ENCODE results near the gene C1QTNF1. TPM values are rescaled to one million over a fixed set of nuclear protein-coding genes. Genes with fewer than 3 reads are reported as not detected.
A peak's percentile ranks its signal among the peaks of the same experiment; 100 is the strongest.

The C1QTNF1 gene
- total and polyA plus RNA-seq, 5 donors from 2014 or later = not detected

GRCh38 chr17:79011451-79012147, 12.4 kb upstream of the C1QTNF1 start:
- peak overlapping the region in 1 of 3 donors; percentile 97 for H3K27ac Mint-ChIP-seq
- ATAC-seq (ENCODE audit: low read depth in 2 of 2) (no peak), DNase-seq (no peak)
- peak overlapping the region; percentile 44 to 96 (median 86) for H3K4me3 Mint-ChIP-seq
- H3K4me1 Mint-ChIP-seq = peaks cover 8 to 41% (median 29%) of the 10 kb centered on the region in 4 donors
- Histone ChIP-seq H3K4me3 (ENCODE audit: low read depth, low read length) (no peak overlapping the region), H3K36me3 (ENCODE audit: control insufficient read depth, insufficient read depth, low read length) (no peaks in the 10 kb centered on the region), H3K4me1 (ENCODE audit: control insufficient read depth, insufficient read depth, low read length, poor library complexity, severe bottlenecking) (peaks cover 32% of the 10 kb centered on the region), H3K27ac (ENCODE audit: insufficient read depth, low read length, poor library complexity, severe bottlenecking) (no peak overlapping the region), H3K9me3 (ENCODE audit: control insufficient read depth in 2 of 2, low read length in 2 of 2) (peaks cover 0 to 7% of the 10 kb centered on the region in 2 experiments), H3K27me3 (ENCODE audit: control insufficient read depth, insufficient read depth, low read length) (peaks cover 7% of the 10 kb centered on the region)
- H3K27me3 Mint-ChIP-seq = peaks cover 35% of the 10 kb centered on the region
- H3K9me3 Mint-ChIP-seq = peaks cover 0 to 10% (median 2%) of the 10 kb centered on the region in 7 donors
- H3K36me3 Mint-ChIP-seq = peaks cover 8% of the 10 kb centered on the region

GRCh38 chr17:79012563-79013134, 11.3 kb upstream of the C1QTNF1 start:
- DNase-seq = no peak
- H3K4me3 ChIP-seq (ENCODE audit: low read depth, low read length) = no peak overlapping the region
- Mint-ChIP-seq H3K9me3 (peaks cover 0 to 10% (median 2%) of the 10 kb centered on the region in 7 donors), H3K4me3 (peak overlapping the region in 1 of 4 donors; percentile 80), H3K27ac (no peak overlapping the region), H3K27me3 (peaks cover 38% of the 10 kb centered on the region), H3K4me1 (peaks cover 0 to 30% (median 18%) of the 10 kb centered on the region in 4 donors), H3K36me3 (peaks cover 4% of the 10 kb centered on the region)
- no peak overlapping the region for H3K27ac ChIP-seq (ENCODE audit: insufficient read depth, low read length, poor library complexity, severe bottlenecking)
- no peaks in the 10 kb centered on the region for H3K36me3 ChIP-seq (ENCODE audit: control insufficient read depth, insufficient read depth, low read length)
- H3K9me3 ChIP-seq (ENCODE audit: control insufficient read depth in 2 of 2, low read length in 2 of 2) = peaks cover 0 to 7% of the 10 kb centered on the region in 2 experiments
- ATAC-seq (ENCODE audit: low read depth in 2 of 2) = no peak
- peaks cover 7% of the 10 kb centered on the region for H3K27me3 ChIP-seq (ENCODE audit: control insufficient read depth, insufficient read depth, low read length)
- H3K4me1 ChIP-seq (ENCODE audit: control insufficient read depth, insufficient read depth, low read length, poor library complexity, severe bottlenecking) = peaks cover 23% of the 10 kb centered on the region

- Mint-ChIP-seq H3K9me3 (peaks cover 0 to 8% (median under 1%) of the 10 kb centered on the region in 7 donors), H3K4me1 (peaks cover 0 to 17% (median 7%) of the 10 kb centered on the region in 4 donors), H3K27me3 (peaks cover 37% of the 10 kb centered on the region), H3K4me3 (no peak overlapping the region), H3K27ac (no peak overlapping the region), H3K36me3 (no peaks in the 10 kb centered on the region)
- no peak overlapping the region for H3K27ac ChIP-seq (ENCODE audit: insufficient read depth, low read length, poor library complexity, severe bottlenecking)
- no peaks in the 10 kb centered on the region for H3K36me3 ChIP-seq (ENCODE audit: control insufficient read depth, insufficient read depth, low read length)
- peaks cover 7% of the 10 kb centered on the region for H3K4me1 ChIP-seq (ENCODE audit: control insufficient read depth, insufficient read depth, low read length, poor library complexity, severe bottlenecking)
- no peak overlapping the region for H3K4me3 ChIP-seq (ENCODE audit: low read depth, low read length)
- ATAC-seq (ENCODE audit: low read depth in 2 of 2) = no peak
- H3K27me3 ChIP-seq (ENCODE audit: control insufficient read depth, insufficient read depth, low read length) = peaks cover 7% of the 10 kb centered on the region
- no peak for DNase-seq
- peaks cover 0 to 7% of the 10 kb centered on the region in 2 experiments for H3K9me3 ChIP-seq (ENCODE audit: control insufficient read depth in 2 of 2, low read length in 2 of 2)
Measured at GRCh38 chr17:79014158-79014758, 9.7 kb upstream of the C1QTNF1 start.

GRCh38 chr17:79017546-79018369, 6.2 kb upstream of the C1QTNF1 start:
- peaks cover 60% of the 10 kb centered on the region for H3K27me3 Mint-ChIP-seq
- Histone ChIP-seq H3K36me3 (ENCODE audit: control insufficient read depth, insufficient read depth, low read length) (no peaks in the 10 kb centered on the region), H3K27me3 (ENCODE audit: control insufficient read depth, insufficient read depth, low read length) (peaks cover 3% of the 10 kb centered on the region), H3K4me1 (ENCODE audit: control insufficient read depth, insufficient read depth, low read length, poor library complexity, severe bottlenecking) (no peaks in the 10 kb centered on the region), H3K9me3 (ENCODE audit: control insufficient read depth in 2 of 2, low read length in 2 of 2) (peaks cover 0 to 7% of the 10 kb centered on the region in 2 experiments), H3K4me3 (ENCODE audit: low read depth, low read length) (no peak overlapping the region), H3K27ac (ENCODE audit: insufficient read depth, low read length, poor library complexity, severe bottlenecking) (no peak overlapping the region)
- no peaks in the 10 kb centered on the region for H3K36me3 Mint-ChIP-seq
- H3K27ac Mint-ChIP-seq = no peak overlapping the region
- no peak for DNase-seq
- peaks cover 0 to 5% (median 0%) of the 10 kb centered on the region in 7 donors for H3K9me3 Mint-ChIP-seq
- H3K4me1 Mint-ChIP-seq = no peaks in the 10 kb centered on the region
- no peak for ATAC-seq (ENCODE audit: low read depth in 2 of 2)
- no peak overlapping the region for H3K4me3 Mint-ChIP-seq

- no peak overlapping the region for H3K27ac ChIP-seq (ENCODE audit: insufficient read depth, low read length, poor library complexity, severe bottlenecking)
- Mint-ChIP-seq H3K4me3 (no peak overlapping the region), H3K4me1 (peaks cover 0 to under 1% (median 0%) of the 10 kb centered on the region in 4 donors), H3K36me3 (no peaks in the 10 kb centered on the region), H3K27ac (no peak overlapping the region), H3K9me3 (peaks cover 0 to 5% (median 0%) of the 10 kb centered on the region in 7 donors), H3K27me3 (peaks cover 66% of the 10 kb centered on the region)
- peaks cover 0 to 7% of the 10 kb centered on the region in 2 experiments for H3K9me3 ChIP-seq (ENCODE audit: control insufficient read depth in 2 of 2, low read length in 2 of 2)
- H3K4me3 ChIP-seq (ENCODE audit: low read depth, low read length) = no peak overlapping the region
- no peaks in the 10 kb centered on the region for H3K36me3 ChIP-seq (ENCODE audit: control insufficient read depth, insufficient read depth, low read length)
- DNase-seq = no peak
- H3K27me3 ChIP-seq (ENCODE audit: control insufficient read depth, insufficient read depth, low read length) = peaks cover 3% of the 10 kb centered on the region
- no peak for ATAC-seq (ENCODE audit: low read depth in 2 of 2)
- H3K4me1 ChIP-seq (ENCODE audit: control insufficient read depth, insufficient read depth, low read length, poor library complexity, severe bottlenecking) = no peaks in the 10 kb centered on the region
Measured at GRCh38 chr17:79018370-79018695, 5.6 kb upstream of the C1QTNF1 start.

- Mint-ChIP-seq H3K27me3 (peaks cover 65% of the 10 kb centered on the region), H3K4me3 (peak overlapping the region in 1 of 4 donors; percentile 0), H3K4me1 (peaks cover 0 to 7% (median 2%) of the 10 kb centered on the region in 4 donors), H3K27ac (no peak overlapping the region), H3K9me3 (peaks cover 0 to 1% (median 0%) of the 10 kb centered on the region in 7 donors), H3K36me3 (no peaks in the 10 kb centered on the region)
- H3K27me3 ChIP-seq (ENCODE audit: control insufficient read depth, insufficient read depth, low read length) = peaks cover 3% of the 10 kb centered on the region
- no peaks in the 10 kb centered on the region for H3K36me3 ChIP-seq (ENCODE audit: control insufficient read depth, insufficient read depth, low read length)
- no peak overlapping the region for H3K4me3 ChIP-seq (ENCODE audit: low read depth, low read length)
- no peak for DNase-seq
- no peak overlapping the region for H3K27ac ChIP-seq (ENCODE audit: insufficient read depth, low read length, poor library complexity, severe bottlenecking)
- peaks cover 0 to 7% of the 10 kb centered on the region in 2 experiments for H3K9me3 ChIP-seq (ENCODE audit: control insufficient read depth in 2 of 2, low read length in 2 of 2)
- H3K4me1 ChIP-seq (ENCODE audit: control insufficient read depth, insufficient read depth, low read length, poor library complexity, severe bottlenecking) = peaks cover 6% of the 10 kb centered on the region
- ATAC-seq (ENCODE audit: low read depth in 2 of 2) = no peak
Measured at GRCh38 chr17:79019261-79019631, 4.7 kb upstream of the C1QTNF1 start.
